GM12878 (cell line): ENCODE results near the gene RASL12. TPM values are rescaled to one million over a fixed set of nuclear protein-coding genes. Genes with fewer than 3 reads are reported as not detected.

Experiments
- ATAC-seq: fragments of 200-7000 bp; cut with Tn5 transposase; 3 replicates; pipeline ENCODE4 v1.9.1; 2020; ENCODE audit warnings: mild to moderate bottlenecking, moderate library complexity
- BruUV-seq: library from RNA; stranded (reverse); fragments of 400-500 nt; replicated peaks from 2 replicates; lab custom pipeline; 2021; lab: Mats Ljungman, UMichigan
- CTCF ChIA-PET: fragments of 300-600 bp; sonication (Branson Sonifier 250); formaldehyde crosslinking; extraction: SDS; loops from one replicate; lab custom pipeline; 2021; ENCODE audit warnings: inconsistent platforms; lab: Yijun Ruan, JAX
- POLR2A ChIA-PET: fragments of 350-600 bp; formaldehyde crosslinking; extraction: SDS; loops from one replicate; lab custom pipeline; 2021; ENCODE audit warnings: inconsistent platforms; lab: Charles Lee
- RAD21 ChIA-PET: fragments of 300-600 bp; sonication (Branson Sonifier 250); formaldehyde crosslinking; loops from one replicate; lab custom pipeline; 2023; ENCODE audit warnings: antibody characterized with exemption; ENCODE audit not compliant: unreplicated experiment; lab: Charles Lee
- SMC1A ChIA-PET: fragments of 300-600 bp; sonication (Branson Sonifier 250); formaldehyde crosslinking; loops from one replicate; lab custom pipeline; 2023; ENCODE audit not compliant: unreplicated experiment, uncharacterized antibody; lab: Charles Lee
- DNase-seq: peaks from one replicate; pipeline ENCODE4 v3.0.0-alpha.2; 2011; ENCODE audit warnings: low read depth, low spot score
- FAIRE-seq: peaks from 3 replicates; lab custom pipeline; 2011; peaks lifted over from hg19 to GRCh38; lab: Jason Lieb, UNC
- H2AFZ ChIP-seq: 2 replicates; pipeline ENCODE4 v1.6.0; 2011; ENCODE audit warnings: low read depth, low read length, control low read depth; ENCODE audit not compliant: control insufficient read depth
- H3K27ac ChIP-seq: 2 replicates; pipeline ENCODE4 v1.5.1; 2011; ENCODE audit warnings: control low read depth; ENCODE audit not compliant: control insufficient read depth, insufficient read depth
- H3K27me3 ChIP-seq, 2 experiments: replicated peaks in 1 of 2; 2 replicates each; pipeline versions ENCODE4 v1.6.0 to v1.6.1; 2011; ENCODE audit warnings: low read length in 1 of 2; ENCODE audit not compliant: control insufficient read depth in 2 of 2, insufficient read depth in 2 of 2
- H3K36me3 ChIP-seq, 2 experiments: 2 replicates each; pipeline ENCODE4 v1.5.1; 2011; ENCODE audit warnings: low read length in 1 of 2; ENCODE audit not compliant: control insufficient read depth in 2 of 2, insufficient read depth in 2 of 2
- H3K4me1 ChIP-seq: 2 replicates; pipeline ENCODE4 v1.6.1; 2011; ENCODE audit warnings: mild to moderate bottlenecking, low read length, moderate library complexity, mixed read lengths; ENCODE audit not compliant: control insufficient read depth, insufficient read depth
- H3K4me2 ChIP-seq: 2 replicates; pipeline ENCODE4 v1.6.0; 2011; ENCODE audit warnings: control low read depth; ENCODE audit not compliant: control insufficient read depth, insufficient read depth
- H3K4me3 ChIP-seq: fragments of 200-600 bp; sonication (generic); 2 replicates; pipeline ENCODE4 v1.5.1; 2016
- H3K79me2 ChIP-seq: 2 replicates; pipeline ENCODE4 v1.6.0; 2011; ENCODE audit warnings: low read length; ENCODE audit not compliant: control insufficient read depth, insufficient read depth
- H3K9ac ChIP-seq: 2 replicates; pipeline ENCODE4 v1.8.0; 2011; ENCODE audit warnings: low read length, control low read depth, mixed read lengths; ENCODE audit not compliant: control insufficient read depth, insufficient read depth
- H3K9me3 ChIP-seq: replicated peaks from 3 replicates; pipeline ENCODE4 v1.5.1; 2011; ENCODE audit warnings: mild to moderate bottlenecking, low read length; ENCODE audit not compliant: control insufficient read depth, insufficient read depth
- H4K20me1 ChIP-seq: 2 replicates; pipeline ENCODE4 v1.6.0; 2011; ENCODE audit not compliant: control insufficient read depth, insufficient read depth
- ATF7 ChIP-seq: fragments of 450-650 bp; IDR thresholded peaks from 2 replicates; pipeline ENCODE4 v1.6.1; 2016; ENCODE audit warnings: low read depth, mild to moderate bottlenecking
- CBFB ChIP-seq: IDR thresholded peaks from 2 replicates; pipeline ENCODE4 v1.6.1; 2016; ENCODE audit warnings: antibody characterized with exemption, low read depth
- CTCF ChIP-seq, 3 experiments: IDR thresholded peaks in 2 of 3; conservative IDR thresholded peaks in 1 of 3; 2 replicates each; pipeline ENCODE4 v1.5.1; 2011; ENCODE audit warnings: low read depth in 3 of 3, low read length in 3 of 3, mild to moderate bottlenecking in 3 of 3, control low read depth in 2 of 3, moderate library complexity in 2 of 3, inconsistent platforms in 1 of 3, mixed read lengths in 1 of 3; ENCODE audit not compliant: control insufficient read depth in 2 of 3, insufficient read depth in 1 of 3; ENCODE audit errors: extremely low read depth in 1 of 3
- FOXM1 ChIP-seq: IDR thresholded peaks from 2 replicates; pipeline ENCODE4 v1.6.1; 2012; ENCODE audit warnings: low read depth, mild to moderate bottlenecking, inconsistent platforms, low read length, moderate library complexity
- KDM1A ChIP-seq: fragments of 200-600 bp; sonication (generic); IDR thresholded peaks from 2 replicates; pipeline ENCODE4 v1.6.1; 2016; ENCODE audit warnings: borderline replicate concordance
- MEF2B ChIP-seq: fragments of 450-650 bp; IDR thresholded peaks from 2 replicates; pipeline ENCODE4 v1.6.1; 2018; ENCODE audit warnings: mild to moderate bottlenecking, moderate library complexity; ENCODE audit not compliant: partially characterized antibody, poor library complexity, severe bottlenecking
- MTA3 ChIP-seq: IDR thresholded peaks from 2 replicates; pipeline ENCODE4 v1.6.1; 2012; ENCODE audit warnings: low read length, inconsistent platforms, borderline replicate concordance
- PAX8 ChIP-seq: fragments of 450-650 bp; IDR thresholded peaks from 2 replicates; pipeline ENCODE4 v1.6.1; 2017; ENCODE audit warnings: mild to moderate bottlenecking, moderate library complexity
- POLR2A ChIP-seq: IDR thresholded peaks from 2 replicates; pipeline ENCODE4 v1.6.1; 2011; ENCODE audit warnings: low read depth, mild to moderate bottlenecking, low read length
- RAD21 ChIP-seq: IDR thresholded peaks from 2 replicates; pipeline ENCODE4 v1.6.1; 2011; ENCODE audit warnings: mild to moderate bottlenecking, low read depth, low read length, moderate library complexity; ENCODE audit not compliant: insufficient read depth
- SMAD1 ChIP-seq: fragments of 450-650 bp; IDR thresholded peaks from 2 replicates; pipeline ENCODE4 v1.6.1; 2018; ENCODE audit warnings: mild to moderate bottlenecking, low read depth; ENCODE audit not compliant: partially characterized antibody
- SMC3 ChIP-seq: IDR thresholded peaks from 2 replicates; pipeline ENCODE4 v1.6.1; 2011; ENCODE audit warnings: low read length, improper control_type of control experiment, borderline replicate concordance
- SREBF1 ChIP-seq: IDR thresholded peaks from 2 replicates; pipeline ENCODE4 v1.6.1; 2012; ENCODE audit warnings: mild to moderate bottlenecking, low read length
- TCF12 ChIP-seq: IDR thresholded peaks from 2 replicates; pipeline ENCODE4 v1.6.1; 2011; ENCODE audit warnings: low read depth, mild to moderate bottlenecking, low read length
- TCF3 ChIP-seq: IDR thresholded peaks from 2 replicates; pipeline ENCODE4 v1.6.1; 2012; ENCODE audit warnings: low read depth, mild to moderate bottlenecking, low read length, borderline replicate concordance; ENCODE audit not compliant: insufficient read depth
- ZNF622 ChIP-seq: fragments of 450-650 bp; IDR thresholded peaks from 2 replicates; pipeline ENCODE4 v1.6.1; 2017; ENCODE audit warnings: mild to moderate bottlenecking, inconsistent platforms
- ZSCAN29 ChIP-seq: fragments of 450-650 bp; IDR thresholded peaks from 2 replicates; pipeline ENCODE4 v1.6.1; 2017; ENCODE audit warnings: mild to moderate bottlenecking, moderate library complexity
- WGBS: methylation state at CpG from one replicate; pipeline ENCODE4 v1.1.6; 2016; ENCODE audit warnings: low lambda C conversion rate; ENCODE audit not compliant: insufficient replicate concordance, insufficient coverage; ENCODE audit errors: missing lambda C conversion rate; 5-methylcytosine and 5-hydroxymethylcytosine counted together
- in situ Hi-C: fragments of 300-500 bp; cut with MboI; formaldehyde crosslinking; loops from 9 replicates; pipeline ENCODE4 v1.14.3; 2018; ENCODE audit warnings: mixed read lengths
- intact Hi-C: fragments of 100-400 bp; cut with micrococcal nuclease; formaldehyde crosslinking; loops from one replicate; pipeline ENCODE4 v1.14.2; 2022; ENCODE audit not compliant: unreplicated experiment
- polyA plus RNA-seq, 11 experiments: library from polyadenylated mRNA; depleted of rRNA in 4 of 11; unstranded in 6 of 11; stranded (reverse) in 5 of 11; fragments of >200 nt; fragmentation: Nextera tagmentation in 4 of 11; fragmentation: Illumina TruSeq in 1 of 11; extraction: Ambion mirVana in 4 of 11; extraction: Trizol in 1 of 11; gene quantifications; 1 replicate in 1 of 11; 2 replicates in 10 of 11; pipeline versions ENCODE4 v1.2.1 to v1.2.3, GENCODE V29; 2011 to 2016; ENCODE audit warnings: inconsistent platforms in 2 of 11, missing spikeins in 2 of 11, low read depth in 1 of 11
- total RNA-seq, 4 experiments: library from RNA; depleted of rRNA in 3 of 4; stranded (reverse); fragments of >200 nt in 3 of 4; fragmentation: Illumina TruSeq in 1 of 4; extraction: Trizol in 1 of 4; gene quantifications; 2 replicates each; pipeline versions ENCODE4 v1.2.1 to v1.2.3, GENCODE V29; 2013 to 2021
- TF ChIP-seq, protein P1 (sequence below): fragments of 450-650 bp; formaldehyde crosslinking; IDR thresholded peaks from 2 replicates; pipeline ENCODE4 v1.4.0; 2022; ENCODE audit warnings: mild to moderate bottlenecking, moderate library complexity
- TF ChIP-seq, protein P2 (sequence below): IDR thresholded peaks from 2 replicates; pipeline ENCODE4 v1.6.1; 2011; ENCODE audit warnings: mild to moderate bottlenecking, low read depth, low read length, moderate library complexity; ENCODE audit not compliant: insufficient replicate concordance

The RASL12 gene
- total and polyA plus RNA-seq, 10 of the 15 experiments (the other 5 are each of a cell fraction or from before 2014, with no cell fraction given): 0.06 to 0.10 TPM; not detected in 8

- RAD21 ChIA-PET: interaction anchor here (1.0 to 1.6 kb wide), 2 partner anchors 52 to 355 kb away, joined by 3 to 4 read pairs; no protein-coding TSS in a partner anchor
- Histone ChIP-seq H3K4me2 (no peak overlapping the region), H3K27ac (no peak overlapping the region), H2AFZ (no peak overlapping the region), H4K20me1 (peaks cover 2% of the 10 kb centered on the region; the same call in 1 of the 2 replicates), H3K79me2 (no peaks in the 10 kb centered on the region), H3K9me3 (no peaks in the 10 kb centered on the region), H3K36me3 (no peaks in the 10 kb centered on the region), H3K27me3 (peaks cover 0 to 6% of the 10 kb centered on the region in 2 experiments; a peak in 1 of 4 replicates), H3K4me1 (no peaks in the 10 kb centered on the region), H3K4me3 (no peak overlapping the region), H3K9ac (no peak overlapping the region)
- CTCF ChIA-PET: interaction anchor here (0.8 to 2.6 kb wide), 8 partner anchors 15 to 355 kb away, joined by 3 to 8 read pairs (median 4); no protein-coding TSS in a partner anchor
- in situ Hi-C loops (no loop called here), intact Hi-C loops (loop anchor here (10.0 kb wide), 1 partner anchor 351 kb away; no protein-coding TSS in a partner anchor)
- FAIRE-seq: no peak
- DNase-seq: no peak
- SMC1A ChIA-PET: interaction anchor here (1.1 to 1.8 kb wide), 2 partner anchors 31 to 33 kb away, joined by 4 to 7 read pairs; no protein-coding TSS in a partner anchor
- WGBS: 64% methylated on average over 6 of the region's 6 CpGs
- ATAC-seq: peak; percentile 83
- POLR2A ChIA-PET: no interaction called here
- BruUV-seq: no TSS peak
- TF ChIP-seq ZNF622: no peak
- no peak for TF ChIP-seq POLR2A
- no peak for TF ChIP-seq CBFB
- TF ChIP-seq ATF7: no peak
- TF ChIP-seq MTA3: no peak
- no peak for TF ChIP-seq SREBF1
- TF ChIP-seq ZSCAN29: no peak
- TF ChIP-seq RAD21: peak; percentile 55
- no peak for TF ChIP-seq TCF3
- TF ChIP-seq MEF2B: no peak
- TF ChIP-seq TCF12: no peak
- no peak for TF ChIP-seq FOXM1
- TF ChIP-seq, protein P1, sequence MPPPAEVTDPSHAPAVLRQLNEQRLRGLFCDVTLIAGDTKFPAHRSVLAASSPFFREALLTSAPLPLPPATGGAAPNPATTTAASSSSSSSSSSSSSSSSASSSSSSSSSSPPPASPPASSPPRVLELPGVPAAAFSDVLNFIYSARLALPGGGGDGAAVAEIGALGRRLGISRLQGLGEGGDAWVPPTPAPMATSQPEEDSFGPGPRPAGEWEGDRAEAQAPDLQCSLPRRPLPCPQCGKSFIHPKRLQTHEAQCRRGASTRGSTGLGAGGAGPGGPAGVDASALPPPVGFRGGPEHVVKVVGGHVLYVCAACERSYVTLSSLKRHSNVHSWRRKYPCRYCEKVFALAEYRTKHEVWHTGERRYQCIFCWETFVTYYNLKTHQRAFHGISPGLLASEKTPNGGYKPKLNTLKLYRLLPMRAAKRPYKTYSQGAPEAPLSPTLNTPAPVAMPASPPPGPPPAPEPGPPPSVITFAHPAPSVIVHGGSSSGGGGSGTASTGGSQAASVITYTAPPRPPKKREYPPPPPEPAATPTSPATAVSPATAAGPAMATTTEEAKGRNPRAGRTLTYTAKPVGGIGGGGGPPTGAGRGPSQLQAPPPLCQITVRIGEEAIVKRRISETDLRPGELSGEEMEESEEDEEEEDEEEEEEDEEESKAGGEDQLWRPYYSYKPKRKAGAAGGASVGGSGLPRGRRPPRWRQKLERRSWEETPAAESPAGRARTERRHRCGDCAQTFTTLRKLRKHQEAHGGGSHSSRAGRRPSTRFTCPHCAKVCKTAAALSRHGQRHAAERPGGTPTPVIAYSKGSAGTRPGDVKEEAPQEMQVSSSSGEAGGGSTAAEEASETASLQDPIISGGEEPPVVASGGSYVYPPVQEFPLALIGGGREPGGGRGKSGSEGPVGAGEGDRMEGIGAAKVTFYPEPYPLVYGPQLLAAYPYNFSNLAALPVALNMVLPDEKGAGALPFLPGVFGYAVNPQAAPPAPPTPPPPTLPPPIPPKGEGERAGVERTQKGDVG: no peak
- peak; percentile 40 to 51 (median 45) for TF ChIP-seq CTCF (IDR thresholded peaks at IDR 0.05 in 2 of 3, conservative IDR thresholded peaks at IDR 0.05 in 1 of 3; ENCODE audit: control insufficient read depth in 2 of 3, extremely low read depth in 1 of 3, insufficient read depth in 1 of 3, low read depth in 3 of 3, low read length in 3 of 3)
- no peak for TF ChIP-seq KDM1A
- TF ChIP-seq, protein P2, sequence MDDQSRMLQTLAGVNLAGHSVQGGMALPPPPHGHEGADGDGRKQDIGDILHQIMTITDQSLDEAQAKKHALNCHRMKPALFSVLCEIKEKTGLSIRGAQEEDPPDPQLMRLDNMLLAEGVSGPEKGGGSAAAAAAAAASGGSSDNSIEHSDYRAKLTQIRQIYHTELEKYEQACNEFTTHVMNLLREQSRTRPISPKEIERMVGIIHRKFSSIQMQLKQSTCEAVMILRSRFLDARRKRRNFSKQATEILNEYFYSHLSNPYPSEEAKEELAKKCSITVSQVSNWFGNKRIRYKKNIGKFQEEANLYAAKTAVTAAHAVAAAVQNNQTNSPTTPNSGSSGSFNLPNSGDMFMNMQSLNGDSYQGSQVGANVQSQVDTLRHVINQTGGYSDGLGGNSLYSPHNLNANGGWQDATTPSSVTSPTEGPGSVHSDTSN: no peak
- peak; percentile 36; the same call in 1 of the 2 replicates for TF ChIP-seq SMC3
- no peak for TF ChIP-seq PAX8
- TF ChIP-seq SMAD1: no peak
Observed at GRCh38 chr15:65085990-65086679, 18.3 kb upstream of the RASL12 start.
